Measurements from ENCODE around the gene PLA2G2C.

Gene PLA2G2C

GRCh38 chr1:20150326-20150705 is 36.0 kb downstream of the PLA2G2C start:
- Histone ChIP-seq H3K4me1 (no peaks in the 10 kb centered on the region), H3K9me3 (ENCODE audit: control insufficient read depth, low read length) (no peaks in the 10 kb centered on the region), H3K27me3 (ENCODE audit: control insufficient read depth, insufficient read depth, low read length) (no peaks in the 10 kb centered on the region), H3K36me3 (ENCODE audit: control insufficient read depth, insufficient read depth, low read length) (no peaks in the 10 kb centered on the region), H3K4me3 (ENCODE audit: low read depth, low read length) (no peak overlapping the region), H3K4me2 (ENCODE audit: low read length) (no peak overlapping the region), H3K9ac (no peak overlapping the region), H3K27ac (no peak overlapping the region), H3K79me2 (no peaks in the 10 kb centered on the region), H2AFZ (no peak overlapping the region)
- no peak for TF ChIP-seq CTCF (IDR thresholded peaks at IDR 0.05)

GRCh38 chr1:20149601-20150325 is 36.6 kb downstream of the PLA2G2C start:
- no peak overlapping the region for H3K27ac ChIP-seq
- no peak overlapping the region for H2AFZ ChIP-seq
- no peaks in the 10 kb centered on the region for H3K79me2 ChIP-seq
- H3K27me3 ChIP-seq (ENCODE audit: control insufficient read depth, insufficient read depth, low read length), result no peaks in the 10 kb centered on the region
- no peak overlapping the region for H3K4me2 ChIP-seq (ENCODE audit: low read length)
- no peaks in the 10 kb centered on the region for H3K36me3 ChIP-seq (ENCODE audit: control insufficient read depth, insufficient read depth, low read length)
- H3K9me3 ChIP-seq (ENCODE audit: control insufficient read depth, low read length), result no peaks in the 10 kb centered on the region
- no peaks in the 10 kb centered on the region for H3K4me1 ChIP-seq
- H3K9ac ChIP-seq, result no peak overlapping the region
- TF ChIP-seq CTCF (IDR thresholded peaks at IDR 0.05), result no peak
- no peak overlapping the region for H3K4me3 ChIP-seq (ENCODE audit: low read depth, low read length)

GRCh38 chr1:20148571-20149500 is 37.5 kb downstream of the PLA2G2C start:
- Histone ChIP-seq H3K27ac (no peak overlapping the region), H3K9ac (no peak overlapping the region), H3K4me2 (ENCODE audit: low read length) (no peak overlapping the region), H3K36me3 (ENCODE audit: control insufficient read depth, insufficient read depth, low read length) (no peaks in the 10 kb centered on the region), H3K27me3 (ENCODE audit: control insufficient read depth, insufficient read depth, low read length) (no peaks in the 10 kb centered on the region), H3K4me3 (ENCODE audit: low read depth, low read length) (no peak overlapping the region), H3K9me3 (ENCODE audit: control insufficient read depth, low read length) (no peaks in the 10 kb centered on the region), H3K79me2 (no peaks in the 10 kb centered on the region), H3K4me1 (no peaks in the 10 kb centered on the region), H2AFZ (no peak overlapping the region)
- TF ChIP-seq CTCF (IDR thresholded peaks at IDR 0.05), result no peak

- Histone ChIP-seq H3K27me3 (ENCODE audit: control insufficient read depth, insufficient read depth, low read length) (no peaks in the 10 kb centered on the region), H3K36me3 (ENCODE audit: control insufficient read depth, insufficient read depth, low read length) (no peaks in the 10 kb centered on the region), H3K4me3 (ENCODE audit: low read depth, low read length) (no peak overlapping the region), H3K9me3 (ENCODE audit: control insufficient read depth, low read length) (no peaks in the 10 kb centered on the region), H3K79me2 (no peaks in the 10 kb centered on the region), H2AFZ (no peak overlapping the region), H3K27ac (no peak overlapping the region), H3K4me1 (no peaks in the 10 kb centered on the region), H3K9ac (no peak overlapping the region), H3K4me2 (ENCODE audit: low read length) (no peak overlapping the region)
- TF ChIP-seq CTCF (IDR thresholded peaks at IDR 0.05), result no peak
These were observed 38.3 kb downstream of the PLA2G2C start for GRCh38 chr1:20147846-20148570.
